Pancreas (tissue), 10 donors: ENCODE results near the gene CDH13. TPM values are rescaled to one million over a fixed set of nuclear protein-coding genes. Genes with fewer than 3 reads are reported as not detected.
A peak's percentile ranks its signal among the peaks of the same experiment; 100 is the strongest.

Experiments
- ATAC-seq, 4 donors: fragments of 200-7000 bp; cut with Tn5 transposase; one replicate each; pipeline versions ENCODE4 v1.8.0 to v1.9.1; 2020; ENCODE audit warnings: mild to moderate bottlenecking in 4 of 4, moderate library complexity in 4 of 4
- DNase-seq, 6 donors: peaks; one replicate each; pipeline ENCODE4 v3.0.0-alpha.2; 2020
- FAIRE-seq: peaks from 2 replicates; lab custom pipeline; 2012; peaks lifted over from hg19 to GRCh38; lab: Jason Lieb, UNC
- H3K27ac ChIP-seq, 4 donors: fragments of 200-600 bp; sonication (generic); 1 replicate in 3 of 4; 2 replicates in 1 of 4; pipeline versions ENCODE4 v1.5.0 to v1.8.0; 2020
- H3K27me3 ChIP-seq, 4 donors: fragments of 200-600 bp; one replicate each; pipeline ENCODE4 v1.8.0; 2021
- H3K36me3 ChIP-seq, 3 donors: fragments of 200-600 bp; sonication (generic) in 1 of 3; one replicate each; pipeline versions ENCODE4 v1.5.0 to v1.8.0; 2020 to 2021
- H3K4me1 ChIP-seq, 3 donors: fragments of 200-600 bp; one replicate each; pipeline ENCODE4 v1.8.0; 2021
- H3K4me3 ChIP-seq, 4 donors: fragments of 200-600 bp; sonication (generic) in 2 of 4; one replicate each; pipeline versions ENCODE4 v1.5.0 to v1.8.0; 2020 to 2021
- H3K9me3 ChIP-seq, 4 donors: fragments of 200-600 bp; one replicate each; pipeline ENCODE4 v1.8.0; 2021
- CTCF ChIP-seq, 4 donors: fragments of 200-600 bp; sonication (generic) in 3 of 4; IDR thresholded peaks; one replicate each; pipeline versions ENCODE4 v1.5.0 to v1.8.0; 2021; ENCODE audit warnings: antibody characterized with exemption in 4 of 4
- WGBS, 2 donors: extraction: QIAGEN DNeasy Blood & Tissue Kit; methylation state at CpG; one replicate each; pipeline ENCODE4 v1.1.7; 2013; 5-methylcytosine and 5-hydroxymethylcytosine counted together
- intact Hi-C, 3 donors: fragments of 100-400 bp; cut with DNase I; formaldehyde crosslinking; loops; one replicate each; pipeline versions ENCODE4 v1.11.1 to v1.14.2; 2022
- polyA plus RNA-seq, 2 donors: library from polyadenylated mRNA; stranded (reverse); fragments of 200-250 nt; gene quantifications; one replicate each; pipeline ENCODE4 v1.2.3, GENCODE V29; 2013
- total RNA-seq, 6 donors: library from RNA; stranded (reverse); fragmentation: NEBNext Ultra II Directional in 4 of 6; extraction: Animal tissue kit (Norgen Biotek cat#: 25700) in 4 of 6; gene quantifications; one replicate each; pipeline versions ENCODE4 v1.2.1 to v1.2.4, GENCODE V29; 2021 to 2023
- donor health status: healthy with polysubstance abuse.
- donor health status: DM: no; HTN: no; CAD: no; lungs with moderate emphysema.
- donor health status: DM: no; HTN: no; CAD: no.
- donor health status: control.
- donor health status: control.
- donor health status: Bipolar disorder and iron deficiency.
- donor health status: DM: yes; HTN: yes; CAD: no.
- donor health status: DM: no; HTN: no; CAD: no.
- donor health status: DM: no; HTN: no; CAD: no.
- donor health status: DM: yes; HTN: yes; CAD: no.

CDH13 gene
- total and polyA plus RNA-seq, 8 donors: 0.12 to 1.0 (median 0.37) TPM

GRCh38 chr16:83806036-83806435 lies 1179.3 kb downstream of the CDH13 start:
- Histone ChIP-seq H3K27me3 (peaks cover 0 to 6% (median 0%) of the 10 kb centered on the region in 4 donors), H3K4me3 (no peak overlapping the region), H3K36me3 (no peaks in the 10 kb centered on the region), H3K4me1 (peaks cover 0 to 16% (median 3%) of the 10 kb centered on the region in 3 donors), H3K9me3 (no peaks in the 10 kb centered on the region), H3K27ac (peak overlapping the region in 1 of 4 donors; percentile 48)
- intact Hi-C loops: no loop called here
- FAIRE-seq: no peak
- DNase-seq: no peak
- no peak for ATAC-seq
- no peak for TF ChIP-seq CTCF (IDR thresholded peaks at IDR 0.05)
- 43 to 58% methylated on average over 5 of the region's 5 CpGs for WGBS, 2 donors

- FAIRE-seq (no peak), DNase-seq (no peak), ATAC-seq (no peak)
- no peaks in the 10 kb centered on the region for H3K36me3 ChIP-seq
- WGBS, 2 donors: 82 to 85% methylated on average over 6 of the region's 6 CpGs
- no peak overlapping the region for H3K4me3 ChIP-seq
- TF ChIP-seq CTCF (IDR thresholded peaks at IDR 0.05): no peak
- H3K4me1 ChIP-seq: peaks cover 0 to 16% (median 3%) of the 10 kb centered on the region in 3 donors
- no peaks in the 10 kb centered on the region for H3K9me3 ChIP-seq
- intact Hi-C loops: no loop called here
- no peak overlapping the region for H3K27ac ChIP-seq
- H3K27me3 ChIP-seq: peaks cover 0 to 6% (median 0%) of the 10 kb centered on the region in 4 donors
Measured at GRCh38 chr16:83806731-83807130, 1180.0 kb downstream of the CDH13 start.

- intact Hi-C loops: no loop called here
- Histone ChIP-seq H3K36me3 (no peaks in the 10 kb centered on the region), H3K4me3 (peak overlapping the region in 3 of 4 donors; percentile 66 to 99 (median 85)), H3K9me3 (no peaks in the 10 kb centered on the region), H3K4me1 (peaks cover 0 to 16% (median 3%) of the 10 kb centered on the region in 3 donors), H3K27me3 (peaks cover 0 to 1% (median 0%) of the 10 kb centered on the region in 4 donors), H3K27ac (peak overlapping the region in 1 of 4 donors; percentile 70)
- 82 to 84% methylated on average over 7 to 8 of the region's 8 CpGs for WGBS, 2 donors
- no peak for TF ChIP-seq CTCF (IDR thresholded peaks at IDR 0.05)
- FAIRE-seq (no peak), DNase-seq (no peak), ATAC-seq (no peak)
Measured at GRCh38 chr16:83807327-83807709, 1180.5 kb downstream of the CDH13 start.

GRCh38 chr16:83807710-83808572 lies 1181.2 kb downstream of the CDH13 start, which contains the start of gene HSBP1:
Gene HSBP1, plus strand, starts transcription at chr16:83807978. Its CDS starts 99 bp downstream, at chr16:83808077.
- H3K36me3 ChIP-seq: no peaks in the 10 kb centered on the region
- H3K27me3 ChIP-seq: no peaks in the 10 kb centered on the region
- FAIRE-seq (peak; percentile 39), ATAC-seq (peak; percentile 98 to 99 (median 99)), DNase-seq (peak; percentile 93 to 98 (median 94))
- H3K4me1 ChIP-seq: peaks cover 0 to 16% (median 3%) of the 10 kb centered on the region in 3 donors
- peak within 1 kb of the TSS; percentile 66 to 99 (median 82) for H3K4me3 ChIP-seq
- peak within 1 kb of the TSS; percentile 9 to 81 (median 55) for H3K27ac ChIP-seq
- no peak for TF ChIP-seq CTCF (IDR thresholded peaks at IDR 0.05)
- WGBS, 2 donors: 1% methylated on average over 68 to 76 of the region's 76 CpGs
- intact Hi-C loops: no loop called here
- no peaks in the 10 kb centered on the region for H3K9me3 ChIP-seq
